NCI-H1048 (cell line): ENCODE data around the gene FAM171A1.

Source experiments
- DNase-seq: peaks from one replicate; lab custom pipeline; 2025; lab: John Stamatoyannopoulos, UW

Gene FAM171A1

DNA sequence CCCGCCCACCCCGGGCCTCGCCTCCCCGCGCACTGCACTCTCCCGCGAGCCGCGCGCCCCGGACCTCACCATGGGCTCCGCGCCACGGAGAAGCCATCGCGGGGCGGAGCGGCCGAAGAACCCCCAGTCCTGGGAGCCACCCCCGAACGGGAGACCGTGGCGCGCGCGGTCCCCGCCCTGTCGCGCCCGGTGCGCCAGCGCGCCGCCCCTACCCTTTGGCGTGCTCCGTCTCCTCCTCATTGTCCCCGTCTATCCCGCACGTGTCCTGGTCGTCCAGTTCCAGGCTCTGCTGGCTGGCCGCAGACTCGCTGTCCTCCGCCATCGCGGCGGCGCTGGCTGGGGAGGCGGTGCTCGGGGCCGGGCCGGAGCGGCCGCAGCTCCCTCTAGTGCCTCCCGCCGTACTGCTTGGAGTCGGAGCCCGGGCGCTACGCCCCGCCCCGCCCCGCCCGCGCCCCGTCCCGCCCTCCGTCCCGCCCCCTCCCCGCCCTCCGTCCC, 202.8 kb downstream of the FAM171A1 start, which contains the start of gene NMT2:
Gene NMT2 (minus strand): TSS at position 403 of the 495 bp plus-strand sequence. CDS start 81 bp downstream, at position 322.
- DNase-seq, result peak; percentile 75

GRCh38 chr10:15167411-15168290, 203.4 kb downstream of the FAM171A1 start:
- DNase-seq, result no peak

GRCh38 chr10:15166325-15166724, 204.8 kb downstream of the FAM171A1 start:
- DNase-seq, result no peak

DNA sequence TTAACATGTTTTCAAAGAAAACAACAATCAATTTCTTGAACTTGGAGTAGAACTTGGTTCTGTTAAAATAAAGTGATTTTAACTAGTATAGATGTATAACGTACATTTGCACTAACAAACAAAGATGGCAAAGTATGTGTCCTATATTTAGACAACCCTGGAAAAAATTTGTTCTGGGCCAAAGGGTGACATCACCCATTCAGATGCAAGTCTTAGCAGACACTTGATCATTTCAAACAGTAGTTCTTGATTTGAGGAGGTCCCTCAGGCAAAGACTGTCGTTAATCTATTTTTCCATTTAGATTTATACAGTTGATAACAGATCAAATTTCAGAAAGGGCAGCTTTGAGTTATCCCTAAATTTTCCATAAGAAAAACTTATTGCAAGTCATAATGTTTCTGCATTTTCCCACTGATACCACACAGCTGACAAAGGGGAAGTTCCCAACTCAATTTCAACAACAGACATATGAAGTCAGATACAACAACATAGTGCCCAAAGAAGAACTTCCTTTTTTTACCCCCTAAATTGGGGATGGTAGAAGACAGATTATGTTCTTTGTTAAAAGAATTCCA, 207.7 kb downstream of the FAM171A1 start:
- no peak for DNase-seq
